ENCODE results near the gene ZNF2. TPM values are rescaled to one million over a fixed set of nuclear protein-coding genes. Genes with fewer than 3 reads are reported as not detected.

ZNF2 gene
- total and polyA plus RNA-seq, 2 experiments from 2014 or later: 4.7 to 5.6 TPM

DNA sequence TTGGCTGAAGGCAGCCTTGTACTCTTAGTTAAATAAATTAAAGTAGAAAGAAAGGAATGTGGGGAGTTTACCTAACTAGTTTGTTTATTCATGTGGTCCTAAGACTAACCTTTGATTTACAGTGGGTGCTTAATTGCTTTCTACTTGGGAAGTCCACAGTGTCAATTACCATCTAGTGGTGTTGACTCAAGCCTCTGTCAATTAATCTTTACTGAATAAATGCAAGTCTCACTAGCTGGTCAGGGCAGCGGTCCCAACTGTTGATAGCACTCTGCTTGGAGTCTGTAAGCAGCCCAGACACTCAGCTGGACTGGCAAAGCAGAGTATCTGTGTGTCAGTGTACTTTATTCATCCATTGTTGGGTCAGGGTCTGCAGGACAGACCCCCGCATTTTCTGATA, 21.8 kb upstream of the ZNF2 start:
- H3K4me3 ChIP-seq: no peak overlapping the region
- peaks cover 8% of the 10 kb centered on the region for H3K9me3 ChIP-seq (ENCODE audit: low read depth)
- no peaks in the 10 kb centered on the region for H3K36me3 ChIP-seq

GRCh38 chr2:95149397-95149984, 16.1 kb upstream of the ZNF2 start:
- DNase-seq (ENCODE audit: low read depth in 1 of 2, low spot score in 1 of 2): no peak
- Histone ChIP-seq H3K27me3 (no peaks in the 10 kb centered on the region), H3K36me3 (peaks cover 29% of the 10 kb centered on the region), H3K9me3 (ENCODE audit: low read depth) (peaks cover 12% of the 10 kb centered on the region), H3K27ac (no peak overlapping the region), H3K4me3 (no peak overlapping the region), H3K4me1 (ENCODE audit: low read depth) (no peaks in the 10 kb centered on the region)
- TF ChIP-seq, protein P1, sequence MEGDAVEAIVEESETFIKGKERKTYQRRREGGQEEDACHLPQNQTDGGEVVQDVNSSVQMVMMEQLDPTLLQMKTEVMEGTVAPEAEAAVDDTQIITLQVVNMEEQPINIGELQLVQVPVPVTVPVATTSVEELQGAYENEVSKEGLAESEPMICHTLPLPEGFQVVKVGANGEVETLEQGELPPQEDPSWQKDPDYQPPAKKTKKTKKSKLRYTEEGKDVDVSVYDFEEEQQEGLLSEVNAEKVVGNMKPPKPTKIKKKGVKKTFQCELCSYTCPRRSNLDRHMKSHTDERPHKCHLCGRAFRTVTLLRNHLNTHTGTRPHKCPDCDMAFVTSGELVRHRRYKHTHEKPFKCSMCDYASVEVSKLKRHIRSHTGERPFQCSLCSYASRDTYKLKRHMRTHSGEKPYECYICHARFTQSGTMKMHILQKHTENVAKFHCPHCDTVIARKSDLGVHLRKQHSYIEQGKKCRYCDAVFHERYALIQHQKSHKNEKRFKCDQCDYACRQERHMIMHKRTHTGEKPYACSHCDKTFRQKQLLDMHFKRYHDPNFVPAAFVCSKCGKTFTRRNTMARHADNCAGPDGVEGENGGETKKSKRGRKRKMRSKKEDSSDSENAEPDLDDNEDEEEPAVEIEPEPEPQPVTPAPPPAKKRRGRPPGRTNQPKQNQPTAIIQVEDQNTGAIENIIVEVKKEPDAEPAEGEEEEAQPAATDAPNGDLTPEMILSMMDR (IDR thresholded peaks at IDR 0.05; ENCODE audit: low read depth, low read length): no peak

More for the DNA sequence above, 21.8 kb upstream of the ZNF2 start:
- no peaks in the 10 kb centered on the region for H3K4me1 ChIP-seq (ENCODE audit: low read depth)
- H3K27me3 ChIP-seq: no peaks in the 10 kb centered on the region
- DNase-seq (ENCODE audit: low read depth in 1 of 2, low spot score in 1 of 2): no peak
- TF ChIP-seq, protein P1 (IDR thresholded peaks at IDR 0.05; ENCODE audit: low read depth, low read length): no peak
- H3K27ac ChIP-seq: no peak overlapping the region

DNA sequence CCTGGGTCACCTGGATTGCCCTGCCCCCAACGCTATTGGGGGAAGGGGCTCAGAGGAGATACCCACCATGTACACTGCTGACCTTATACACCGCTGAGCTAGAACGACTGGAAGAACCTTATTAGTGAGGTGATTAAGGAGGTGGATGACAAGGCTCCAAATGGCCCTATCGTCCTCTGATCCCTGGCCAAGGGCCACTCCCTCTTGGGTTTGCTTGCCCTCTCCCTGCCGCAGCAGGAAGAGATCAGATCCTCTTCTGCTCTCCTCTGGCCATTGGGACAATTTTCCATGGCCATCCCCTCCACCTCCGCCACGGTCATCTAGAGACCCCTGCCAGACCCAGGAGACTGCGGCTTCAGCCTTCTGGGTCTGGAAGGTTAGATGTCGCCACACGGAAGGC, 7.2 kb upstream of the ZNF2 start:
- Histone ChIP-seq H3K27ac (no peak overlapping the region), H3K36me3 (peaks cover 2% of the 10 kb centered on the region), H3K4me3 (peak overlapping the region; percentile 72)

DNA sequence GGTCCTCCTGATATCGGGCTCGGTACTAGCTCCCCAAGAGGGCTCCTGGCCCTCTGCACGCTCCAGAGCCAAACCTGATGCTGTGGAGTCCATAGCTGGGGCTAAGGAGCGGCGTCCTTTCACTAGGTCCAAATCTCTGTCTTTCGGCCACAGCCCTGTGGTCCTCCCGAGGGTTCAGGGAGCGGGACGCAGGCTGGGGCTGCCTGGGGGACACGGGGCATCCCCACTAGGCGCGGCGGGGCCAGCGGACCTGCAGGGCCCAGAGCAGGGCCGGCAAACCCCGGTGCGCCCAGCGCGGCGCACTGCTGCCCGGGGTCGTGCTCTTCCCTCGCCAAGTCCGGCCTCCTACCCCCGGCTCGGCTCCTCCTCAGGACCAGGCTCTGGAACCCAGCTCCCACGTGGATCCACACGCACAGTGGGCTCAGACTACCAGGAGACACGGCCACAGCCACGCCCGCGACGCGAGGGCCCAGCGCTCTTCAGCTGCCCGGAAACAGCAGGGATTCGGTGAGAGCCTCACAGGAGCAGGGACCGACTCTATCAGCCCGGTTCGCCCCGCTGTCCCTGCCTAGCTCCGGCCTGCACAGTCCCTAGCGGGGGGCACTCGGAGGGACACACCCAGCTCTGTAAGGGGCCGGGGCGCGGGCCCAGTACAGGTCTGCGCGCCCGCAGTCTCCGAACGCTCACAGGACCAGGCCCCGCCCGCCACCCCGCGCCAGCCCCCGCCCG, 6.6 kb upstream of the ZNF2 start:
- no peak overlapping the region for H3K27ac ChIP-seq
- no peaks in the 10 kb centered on the region for H3K27me3 ChIP-seq
- no peaks in the 10 kb centered on the region for H3K4me1 ChIP-seq (ENCODE audit: low read depth)
- no peaks in the 10 kb centered on the region for H3K9me3 ChIP-seq (ENCODE audit: low read depth)
- peaks cover 2% of the 10 kb centered on the region for H3K36me3 ChIP-seq
- DNase-seq (ENCODE audit: low read depth in 1 of 2, low spot score in 1 of 2): peak; percentile 49 to 70
- peak overlapping the region; percentile 72 for H3K4me3 ChIP-seq
- TF ChIP-seq, protein P1 (IDR thresholded peaks at IDR 0.05; ENCODE audit: low read depth, low read length): no peak

More for the DNA sequence above, 7.2 kb upstream of the ZNF2 start:
- no peaks in the 10 kb centered on the region for H3K9me3 ChIP-seq (ENCODE audit: low read depth)
- no peaks in the 10 kb centered on the region for H3K4me1 ChIP-seq (ENCODE audit: low read depth)
- TF ChIP-seq, protein P1 (IDR thresholded peaks at IDR 0.05; ENCODE audit: low read depth, low read length): no peak
- H3K27me3 ChIP-seq: no peaks in the 10 kb centered on the region
- no peak for DNase-seq (ENCODE audit: low read depth in 1 of 2, low spot score in 1 of 2)

- H3K4me3 ChIP-seq: peak within 1 kb of the TSS; percentile 72
- H3K27ac ChIP-seq: peak within 1 kb of the TSS; percentile 71
- H3K36me3 ChIP-seq: peaks cover 2% of the 10 kb centered on the region
- TF ChIP-seq, protein P1 (IDR thresholded peaks at IDR 0.05; ENCODE audit: low read depth, low read length): no peak
- H3K4me1 ChIP-seq (ENCODE audit: low read depth): peaks cover 6% of the 10 kb centered on the region
- H3K9me3 ChIP-seq (ENCODE audit: low read depth): no peaks in the 10 kb centered on the region
- H3K27me3 ChIP-seq: no peaks in the 10 kb centered on the region
- DNase-seq (ENCODE audit: low read depth in 1 of 2, low spot score in 1 of 2): peak; percentile 85 to 91
Measured at GRCh38 chr2:95159690-95160449, 5.7 kb upstream of the ZNF2 start, which contains the start of gene ZNF514. Gene ZNF514, minus strand, starts transcription at chr2:95159848. Its CDS starts 6,595 bp downstream, at chr2:95153253.

Measured in cardiac muscle cell (in vitro differentiated cells and primary cell).